Immature natural killer cell (primary cell): Measurements from ENCODE around the gene TNRC6C. TPM values are rescaled to one million over a fixed set of nuclear protein-coding genes. Genes with fewer than 3 reads are reported as not detected.

ENCODE experiments used
- DNase-seq, 3 donors: peaks; one replicate each; pipeline ENCODE4 v3.0.0; 2022; ENCODE audit warnings: mixed read lengths in 1 of 3
- H3K27ac Mint-ChIP-seq, 6 donors: one replicate each; pipeline ENCODE4 v1.8.0; 2020; ENCODE audit warnings: mixed read lengths in 6 of 6, mild to moderate bottlenecking in 5 of 6, inconsistent platforms in 4 of 6, moderate library complexity in 3 of 6
- H3K27me3 Mint-ChIP-seq, 3 donors: one replicate each; pipeline ENCODE4 v1.8.0; 2020 to 2021; ENCODE audit warnings: low read depth in 3 of 3, mild to moderate bottlenecking in 3 of 3, mixed read lengths in 3 of 3, moderate library complexity in 3 of 3, inconsistent platforms in 1 of 3
- H3K36me3 Mint-ChIP-seq, 3 donors: one replicate each; pipeline ENCODE4 v1.8.0; 2020; ENCODE audit warnings: mixed read lengths in 3 of 3, inconsistent platforms in 2 of 3, mild to moderate bottlenecking in 2 of 3
- H3K4me1 Mint-ChIP-seq, 2 donors: one replicate each; pipeline ENCODE4 v1.8.0; 2020; ENCODE audit warnings: inconsistent platforms in 2 of 2, mild to moderate bottlenecking in 2 of 2, mixed read lengths in 2 of 2, moderate library complexity in 1 of 2
- H3K4me3 Mint-ChIP-seq, 5 donors: one replicate each; pipeline ENCODE4 v1.8.0; 2020; ENCODE audit warnings: mild to moderate bottlenecking in 5 of 5, mixed read lengths in 5 of 5, inconsistent platforms in 3 of 5, moderate library complexity in 3 of 5
- H3K9me3 Mint-ChIP-seq, 6 donors: one replicate each; pipeline ENCODE4 v1.8.0; 2020; ENCODE audit warnings: mild to moderate bottlenecking in 6 of 6, mixed read lengths in 6 of 6, inconsistent platforms in 4 of 6, moderate library complexity in 3 of 6
- polyA plus RNA-seq, 3 donors: library from polyadenylated mRNA; unstranded; fragments of 300-500 nt; fragmentation: Illumina TruSeq; gene quantifications; one replicate each; pipeline ENCODE4 v1.2.3, GENCODE V29; 2021

The TNRC6C gene
- polyA plus RNA-seq, 3 donors from 2014 or later: 0.71 to 5.5 (median 4.8) TPM

DNA sequence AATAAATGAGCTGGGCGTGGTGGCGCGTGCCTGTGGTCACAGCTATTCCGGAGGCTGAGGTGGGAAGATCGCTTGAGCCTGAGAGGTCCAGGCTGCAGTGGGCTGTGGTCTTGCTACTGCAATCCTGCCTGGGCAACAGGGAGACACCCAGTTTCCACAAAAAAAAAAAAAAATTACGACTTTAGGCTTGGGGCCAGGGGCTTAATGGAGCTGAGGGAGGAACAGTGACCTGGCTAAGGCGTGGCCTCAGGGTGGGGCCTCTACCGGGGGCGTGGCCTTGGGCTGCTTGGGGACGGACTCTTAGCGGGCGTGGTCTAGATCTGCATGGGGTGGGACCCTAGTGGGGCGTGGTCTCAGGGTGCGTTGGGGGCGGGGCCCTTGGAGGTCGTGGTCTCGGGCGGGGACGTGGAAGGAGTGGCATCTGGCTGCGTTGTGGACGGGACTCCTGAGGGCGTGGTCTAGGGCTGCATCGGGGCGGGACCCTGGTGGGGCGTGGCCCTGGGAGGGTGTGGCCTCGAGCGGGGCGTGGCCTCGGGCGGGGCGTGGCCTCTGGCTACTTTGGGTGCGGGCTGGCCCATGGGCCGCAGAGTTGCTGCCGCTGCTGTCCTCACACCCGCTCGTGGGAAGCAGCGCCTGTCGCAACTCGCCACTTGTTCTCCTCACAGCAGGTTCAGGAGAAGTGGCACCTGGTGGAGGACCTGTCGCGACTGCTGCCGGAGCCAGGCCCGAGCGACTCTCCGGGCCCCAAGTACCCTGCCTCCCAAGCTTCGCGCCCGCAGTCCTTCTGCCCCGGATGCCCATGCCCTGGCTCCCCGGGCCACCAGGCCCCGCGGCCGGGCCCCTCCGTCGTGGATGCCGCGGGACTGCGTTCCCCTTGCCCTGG, 181.9 kb downstream of the TNRC6C start:
- Mint-ChIP-seq H3K36me3 (peaks cover 8 to 14% (median 10%) of the 10 kb centered on the region in 3 donors), H3K27me3 (peaks cover 4 to 17% (median 12%) of the 10 kb centered on the region in 3 donors), H3K4me1 (peaks cover 64% of the 10 kb centered on the region in 2 donors), H3K4me3 (peak overlapping the region; percentile 49 to 72 (median 63)), H3K27ac (peak overlapping the region; percentile 80 to 92 (median 87)), H3K9me3 (no peaks in the 10 kb centered on the region)
- DNase-seq: peak; percentile 85 to 91 (median 89)

DNA sequence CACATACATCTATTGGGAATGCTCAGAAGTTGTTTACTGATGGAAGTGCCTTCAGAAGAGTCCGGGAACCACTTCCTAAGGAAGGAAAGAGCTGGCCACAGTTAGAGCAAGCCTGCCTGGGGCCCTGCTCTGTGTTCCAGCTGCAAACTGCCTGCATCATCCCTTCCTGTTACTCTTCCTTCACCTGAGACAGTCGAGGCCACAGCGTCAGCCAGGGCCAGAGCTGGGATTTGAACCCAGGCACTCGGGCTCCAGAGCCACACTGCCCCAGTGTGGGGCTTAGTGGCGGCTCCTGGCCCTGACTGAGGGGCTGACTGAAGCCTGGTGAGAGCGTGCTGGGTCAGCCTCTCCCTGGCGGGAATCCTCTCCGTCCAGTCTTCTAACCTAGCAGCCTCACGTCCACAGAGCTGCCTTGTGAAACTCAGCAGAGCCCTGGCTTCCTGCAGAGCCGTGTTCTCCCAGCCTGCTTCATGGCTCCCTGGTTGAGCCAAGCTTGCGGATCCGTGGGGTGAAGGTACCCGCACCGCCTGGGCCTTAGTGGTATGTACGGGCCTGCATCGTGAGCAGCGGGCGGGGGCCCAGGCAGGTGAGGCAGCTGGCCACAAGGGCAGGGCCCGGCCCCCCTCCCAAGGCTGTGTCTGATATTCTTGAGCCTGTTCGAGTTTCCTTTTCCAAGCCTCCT, 183.1 kb downstream of the TNRC6C start:
- peak overlapping the region in 3 of 6 donors; percentile 62 to 84 (median 64) for H3K27ac Mint-ChIP-seq
- peaks cover 2 to 15% (median 9%) of the 10 kb centered on the region in 3 donors for H3K27me3 Mint-ChIP-seq
- peaks cover 0 to 6% (median 4%) of the 10 kb centered on the region in 3 donors for H3K36me3 Mint-ChIP-seq
- no peaks in the 10 kb centered on the region for H3K9me3 Mint-ChIP-seq
- peaks cover 52 to 54% of the 10 kb centered on the region in 2 donors for H3K4me1 Mint-ChIP-seq
- DNase-seq: no peak
- peak overlapping the region in 2 of 5 donors; percentile 18 to 30 for H3K4me3 Mint-ChIP-seq

DNA sequence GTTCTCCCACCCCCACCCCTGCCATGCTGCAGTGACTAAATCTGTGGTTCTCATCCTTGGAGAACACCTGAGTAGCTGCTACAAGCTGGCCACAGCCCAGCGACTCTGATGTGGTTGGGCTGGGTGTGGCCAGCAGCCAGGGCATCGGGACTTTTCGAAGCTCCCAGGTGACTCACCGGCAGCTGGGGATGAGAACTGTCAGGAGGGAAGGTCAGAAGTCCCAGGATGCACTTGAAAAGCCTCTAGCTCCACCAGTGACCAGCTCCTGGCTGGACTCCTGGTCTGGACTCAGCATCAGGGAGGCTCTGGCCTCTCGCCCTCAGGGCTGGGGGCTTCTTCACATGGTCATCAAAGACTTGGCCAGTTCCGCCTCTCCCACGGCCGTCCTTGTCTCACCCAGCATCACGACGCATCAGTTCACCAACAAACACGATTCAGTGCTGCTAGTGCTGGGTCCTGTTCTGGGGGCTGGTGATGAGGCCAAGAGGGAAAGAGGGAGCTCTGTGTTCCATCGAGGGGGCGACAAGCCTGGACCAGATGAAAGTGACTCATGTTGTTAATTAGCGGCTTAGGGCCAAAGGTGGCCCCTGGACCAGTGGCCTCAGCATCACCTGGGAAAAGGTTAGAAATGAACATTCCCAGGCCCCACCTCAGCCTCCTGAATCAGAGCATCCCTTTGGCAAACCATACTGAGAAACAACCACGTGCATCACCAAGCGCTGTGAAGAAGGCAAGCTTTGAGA, 183.8 kb downstream of the TNRC6C start:
- Mint-ChIP-seq H3K9me3 (no peaks in the 10 kb centered on the region), H3K27ac (peak overlapping the region in 3 of 6 donors; percentile 16 to 24 (median 17)), H3K4me3 (no peak overlapping the region), H3K27me3 (peaks cover 2 to 12% (median 8%) of the 10 kb centered on the region in 3 donors), H3K36me3 (peaks cover 0 to 5% (median 4%) of the 10 kb centered on the region in 3 donors), H3K4me1 (peaks cover 45 to 48% of the 10 kb centered on the region in 2 donors)
- no peak for DNase-seq

DNA sequence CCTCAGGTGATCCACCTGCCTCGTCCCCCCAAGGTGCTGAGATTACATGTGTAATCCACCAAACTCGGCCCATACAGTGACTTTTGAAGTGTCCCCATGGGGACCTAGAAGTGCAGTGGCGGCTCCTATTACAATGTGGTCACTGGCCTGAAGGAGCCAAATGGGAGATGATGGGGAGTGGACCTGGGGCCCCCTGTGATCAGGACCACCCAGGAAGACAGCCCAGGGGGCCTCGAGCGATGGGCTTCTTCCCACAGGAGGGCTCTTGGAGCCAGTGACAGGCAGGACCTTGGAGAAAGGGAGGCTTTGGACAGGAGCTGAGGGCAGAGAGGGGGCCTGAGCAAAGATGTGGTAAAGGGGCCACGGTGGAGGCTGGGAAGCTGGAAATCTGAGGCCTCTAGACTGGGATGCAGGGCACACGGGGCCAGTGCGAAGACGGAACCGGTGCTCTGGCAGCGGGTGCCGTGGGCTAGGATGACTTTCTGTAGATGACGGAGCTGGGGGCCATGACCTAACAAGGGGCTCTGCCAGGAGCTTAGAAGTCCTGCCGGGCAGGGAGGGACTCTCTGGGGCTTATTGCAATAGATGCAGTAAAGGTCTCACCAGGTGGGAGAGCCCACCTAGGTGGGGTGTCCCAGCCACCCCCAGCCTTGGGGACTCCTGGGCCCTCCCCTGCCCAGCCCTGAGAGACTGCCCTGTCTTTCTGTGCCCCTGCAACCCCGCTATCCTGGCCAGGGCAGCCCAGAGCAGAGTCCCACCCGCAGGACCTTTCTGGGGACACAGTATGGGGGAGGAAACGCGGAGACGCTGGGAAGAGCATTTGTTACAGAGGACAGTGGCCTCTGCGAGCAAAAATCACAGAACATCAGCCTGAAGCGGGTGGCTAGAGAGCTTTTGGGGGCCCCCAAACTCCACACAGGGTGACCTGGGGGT, 185.0 kb downstream of the TNRC6C start:
- Mint-ChIP-seq H3K4me3 (no peak overlapping the region), H3K36me3 (peaks cover 0 to 4% (median 3%) of the 10 kb centered on the region in 3 donors), H3K4me1 (peaks cover 39 to 42% of the 10 kb centered on the region in 2 donors), H3K9me3 (no peaks in the 10 kb centered on the region), H3K27ac (peak overlapping the region in 4 of 6 donors; percentile 7 to 32 (median 18)), H3K27me3 (peaks cover 2 to 7% (median 6%) of the 10 kb centered on the region in 3 donors)
- DNase-seq: no peak

DNA sequence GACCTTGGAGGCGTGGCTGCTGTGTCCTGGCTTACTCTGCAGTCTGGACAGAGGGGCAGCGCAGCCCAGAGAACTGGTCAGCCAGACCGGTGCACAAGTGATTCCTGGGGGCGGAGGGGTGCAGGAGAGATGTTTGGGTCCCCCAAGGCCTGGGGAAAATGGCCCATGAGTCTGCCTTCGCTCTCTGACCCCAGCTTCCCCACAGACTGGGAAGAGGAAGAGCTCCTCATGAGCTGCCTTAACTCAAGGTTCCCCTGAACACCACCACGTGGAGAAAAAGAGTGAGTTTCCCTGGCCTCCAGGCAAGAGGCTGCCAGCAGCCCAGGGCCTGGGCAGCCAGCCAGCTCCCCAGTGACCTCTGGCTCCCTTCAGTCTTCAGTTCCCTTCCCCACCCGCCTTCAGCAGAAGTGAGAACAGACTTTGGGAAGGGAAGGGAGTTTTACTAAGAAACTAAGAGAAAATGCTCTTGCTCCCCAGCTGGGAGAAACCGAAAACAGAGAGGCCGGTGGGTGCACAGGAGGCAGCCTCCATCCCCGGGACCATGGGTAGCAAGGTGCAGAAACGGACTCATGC, 185.7 kb downstream of the TNRC6C start:
- peaks cover 36 to 39% of the 10 kb centered on the region in 2 donors for H3K4me1 Mint-ChIP-seq
- H3K27me3 Mint-ChIP-seq: peaks cover 2 to 6% (median 5%) of the 10 kb centered on the region in 3 donors
- H3K4me3 Mint-ChIP-seq: no peak overlapping the region
- H3K9me3 Mint-ChIP-seq: no peaks in the 10 kb centered on the region
- DNase-seq: no peak
- peaks cover 0 to 4% (median 3%) of the 10 kb centered on the region in 3 donors for H3K36me3 Mint-ChIP-seq
- H3K27ac Mint-ChIP-seq: peak overlapping the region in 2 of 6 donors; percentile 4 to 16

DNA sequence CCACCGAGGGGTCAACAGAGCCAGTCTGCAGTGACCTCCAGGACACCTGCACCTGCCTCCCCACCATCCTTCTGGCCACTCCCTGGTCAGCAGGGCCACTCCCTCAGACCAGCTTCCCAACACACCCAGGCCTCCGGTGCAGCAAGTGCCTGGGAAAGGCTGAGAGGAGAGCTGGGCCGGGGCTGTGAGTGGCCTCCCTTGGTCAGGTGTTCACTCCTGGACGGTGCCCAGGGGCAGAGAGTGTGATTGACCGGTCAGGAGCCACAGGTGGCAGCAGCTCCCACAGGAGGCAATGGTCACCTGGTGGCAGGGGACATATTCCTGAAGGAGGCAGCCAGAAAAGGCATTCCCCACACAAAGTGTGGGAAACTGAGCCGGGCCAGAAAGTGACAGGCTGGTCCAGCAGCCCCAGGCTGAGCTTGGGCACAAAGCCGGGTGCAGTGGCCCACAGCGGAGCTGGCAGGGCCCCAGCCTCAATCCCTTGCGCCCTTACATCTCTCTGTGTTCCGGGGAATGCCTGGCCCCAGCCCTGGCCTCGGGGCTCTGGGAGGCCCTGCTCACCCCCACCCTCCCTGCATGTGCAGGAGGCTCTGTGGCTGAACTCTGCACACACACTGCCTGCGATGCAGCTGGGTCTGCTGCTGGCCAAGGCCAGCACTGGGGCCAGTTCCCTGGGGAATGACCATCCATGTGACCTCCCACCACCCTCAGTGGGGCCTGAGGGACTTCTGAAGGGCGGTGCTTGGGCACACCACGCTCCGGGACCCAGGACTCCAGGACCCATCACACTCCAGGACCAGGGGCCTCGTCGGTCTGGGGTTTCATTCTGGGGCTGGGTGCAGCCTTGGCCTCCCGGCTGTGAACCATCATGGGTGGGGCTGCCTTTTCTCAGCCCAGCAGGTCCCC, 186.5 kb downstream of the TNRC6C start:
- Mint-ChIP-seq H3K9me3 (no peaks in the 10 kb centered on the region), H3K36me3 (peaks cover 0 to 3% (median 3%) of the 10 kb centered on the region in 3 donors), H3K27ac (no peak overlapping the region), H3K4me1 (peaks cover 28 to 35% of the 10 kb centered on the region in 2 donors), H3K27me3 (peaks cover 2 to 5% (median 5%) of the 10 kb centered on the region in 3 donors), H3K4me3 (no peak overlapping the region)
- DNase-seq: no peak

DNA sequence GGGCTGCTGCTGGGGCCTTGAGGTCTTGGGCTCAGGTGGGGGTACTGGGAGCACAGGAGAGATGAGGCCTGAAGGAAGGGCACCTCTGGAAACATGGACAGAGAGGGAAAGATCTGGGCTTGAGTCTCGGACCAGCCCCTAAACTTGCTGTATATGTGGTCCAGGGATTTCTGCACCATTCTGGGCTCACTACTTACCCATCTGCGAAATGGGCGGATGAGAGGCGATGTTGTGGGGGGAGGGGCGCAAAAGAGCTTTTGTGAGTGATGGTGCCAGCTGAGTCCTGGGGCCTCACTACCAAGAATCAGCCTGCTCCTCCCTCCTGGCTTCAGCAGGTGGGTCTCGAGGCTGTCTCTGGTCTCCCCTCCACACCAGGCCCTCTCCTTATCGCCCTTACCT, 188.0 kb downstream of the TNRC6C start:
- DNase-seq: no peak
- Mint-ChIP-seq H3K4me1 (peaks cover 16 to 27% of the 10 kb centered on the region in 2 donors), H3K9me3 (no peaks in the 10 kb centered on the region), H3K4me3 (no peak overlapping the region), H3K27ac (no peak overlapping the region), H3K27me3 (peaks cover 0 to 1% (median 0%) of the 10 kb centered on the region in 3 donors), H3K36me3 (no peaks in the 10 kb centered on the region)

DNA sequence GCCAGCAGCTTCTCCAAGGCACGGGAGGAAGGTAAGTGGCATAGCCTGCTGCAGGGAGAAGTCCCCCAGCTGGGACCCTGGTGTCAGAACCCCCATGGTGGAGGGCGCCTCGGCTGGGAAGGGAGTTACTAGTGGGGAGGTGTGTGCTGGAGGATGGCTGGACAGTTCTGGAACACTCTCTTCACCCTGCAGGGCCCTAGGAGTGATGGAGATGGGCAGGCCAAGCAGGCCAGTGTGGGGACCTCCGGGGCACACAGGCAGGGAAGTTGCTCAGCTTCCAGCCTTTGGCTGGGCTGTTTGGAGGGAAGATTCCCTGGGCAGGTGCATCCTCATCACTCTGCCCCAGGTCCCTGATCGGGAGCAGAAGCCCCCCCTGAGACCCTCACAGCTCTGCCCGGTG, 188.4 kb downstream of the TNRC6C start:
- peaks cover 15 to 24% of the 10 kb centered on the region in 2 donors for H3K4me1 Mint-ChIP-seq
- peaks cover 0 to 1% (median 0%) of the 10 kb centered on the region in 3 donors for H3K27me3 Mint-ChIP-seq
- no peaks in the 10 kb centered on the region for H3K9me3 Mint-ChIP-seq
- H3K4me3 Mint-ChIP-seq: no peak overlapping the region
- no peaks in the 10 kb centered on the region for H3K36me3 Mint-ChIP-seq
- DNase-seq: no peak
- H3K27ac Mint-ChIP-seq: no peak overlapping the region

DNA sequence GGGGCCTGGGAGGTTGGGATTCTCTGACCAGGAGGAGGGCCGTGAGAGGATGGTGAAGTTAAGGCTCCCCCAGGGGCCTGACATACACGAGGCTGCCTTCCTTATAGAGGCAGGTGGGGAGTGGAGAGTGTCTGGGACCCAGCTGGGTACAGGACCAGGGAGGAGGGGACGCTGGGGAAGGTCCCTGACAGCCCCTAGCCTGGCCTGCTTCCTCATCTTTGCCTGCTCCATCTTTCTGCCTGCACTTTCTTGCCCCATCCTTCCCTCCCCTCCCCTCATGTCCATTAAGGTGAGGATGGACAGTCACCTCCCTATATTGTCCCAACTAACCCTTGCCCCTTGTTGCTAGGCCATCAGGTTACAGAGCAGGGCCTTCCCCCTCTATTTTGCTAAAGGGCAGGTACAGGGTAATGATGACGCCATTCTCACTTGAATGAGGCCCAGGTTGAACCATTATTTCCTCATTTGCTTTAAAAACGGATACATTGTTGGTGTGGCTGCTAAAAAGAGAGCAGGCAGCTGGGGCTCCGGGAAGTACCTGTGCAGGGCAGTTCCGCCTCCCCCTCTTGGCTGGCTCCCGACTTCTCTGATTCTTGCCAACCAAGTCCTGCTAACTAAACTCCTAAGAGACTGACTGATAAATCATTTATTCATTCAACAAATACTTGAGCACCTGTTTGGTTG, 189.0 kb downstream of the TNRC6C start:
- Mint-ChIP-seq H3K4me3 (no peak overlapping the region), H3K27me3 (no peaks in the 10 kb centered on the region), H3K36me3 (no peaks in the 10 kb centered on the region), H3K4me1 (peaks cover 11 to 20% of the 10 kb centered on the region in 2 donors), H3K9me3 (no peaks in the 10 kb centered on the region), H3K27ac (peak overlapping the region in 1 of 6 donors; percentile 55)
- no peak for DNase-seq

DNA sequence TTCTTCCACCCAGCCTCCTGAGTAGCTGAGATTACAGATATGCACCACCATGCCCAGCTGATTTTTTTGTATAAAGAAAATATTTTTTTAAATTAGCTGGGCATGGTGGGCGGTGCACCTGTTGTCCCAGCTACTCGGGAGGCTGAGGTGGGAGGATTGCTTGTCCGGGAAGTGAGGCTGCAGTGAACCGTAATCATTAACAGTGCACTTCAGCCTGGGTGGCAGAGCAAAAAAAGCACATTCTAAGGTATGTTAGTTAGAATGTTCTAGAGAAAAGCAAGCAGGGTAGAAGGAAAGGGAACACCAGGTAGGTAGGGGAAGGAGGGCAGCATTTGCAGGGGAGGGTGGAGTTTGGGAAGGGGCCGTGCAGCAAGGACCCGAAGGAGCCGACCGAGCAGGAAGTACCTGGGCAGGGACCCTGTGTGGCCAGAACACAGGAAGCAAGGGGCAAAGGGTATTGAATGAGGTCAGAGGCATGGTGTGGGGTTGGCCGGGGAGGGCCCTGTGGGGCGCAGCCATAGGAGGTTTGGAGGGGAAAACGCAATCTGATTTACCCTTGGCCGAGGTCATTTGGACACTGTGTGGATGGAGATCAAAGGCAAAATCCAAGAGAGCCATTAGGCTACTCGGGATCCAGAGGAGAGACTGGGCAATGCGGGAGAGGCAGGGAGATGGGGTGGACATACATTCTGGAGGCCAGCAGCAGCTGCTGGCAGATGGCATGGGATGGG, 189.9 kb downstream of the TNRC6C start:
- H3K4me3 Mint-ChIP-seq: no peak overlapping the region
- peaks cover 7 to 13% of the 10 kb centered on the region in 2 donors for H3K4me1 Mint-ChIP-seq
- H3K27ac Mint-ChIP-seq: no peak overlapping the region
- DNase-seq: no peak
- H3K27me3 Mint-ChIP-seq: no peaks in the 10 kb centered on the region
- H3K36me3 Mint-ChIP-seq: no peaks in the 10 kb centered on the region
- no peaks in the 10 kb centered on the region for H3K9me3 Mint-ChIP-seq
